ENCODE measurements around the gene EVA1B. TPM values are rescaled to one million over a fixed set of nuclear protein-coding genes. Genes with fewer than 3 reads are reported as not detected.
A peak's percentile ranks its signal among the peaks of the same experiment; 100 is the strongest.

EVA1B gene, protein sequence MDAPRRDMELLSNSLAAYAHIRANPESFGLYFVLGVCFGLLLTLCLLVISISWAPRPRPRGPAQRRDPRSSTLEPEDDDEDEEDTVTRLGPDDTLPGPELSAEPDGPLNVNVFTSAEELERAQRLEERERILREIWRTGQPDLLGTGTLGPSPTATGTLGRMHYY
- total RNA-seq = 1 to 10 TPM; 5.3 to 6.3 TPM

DNA sequence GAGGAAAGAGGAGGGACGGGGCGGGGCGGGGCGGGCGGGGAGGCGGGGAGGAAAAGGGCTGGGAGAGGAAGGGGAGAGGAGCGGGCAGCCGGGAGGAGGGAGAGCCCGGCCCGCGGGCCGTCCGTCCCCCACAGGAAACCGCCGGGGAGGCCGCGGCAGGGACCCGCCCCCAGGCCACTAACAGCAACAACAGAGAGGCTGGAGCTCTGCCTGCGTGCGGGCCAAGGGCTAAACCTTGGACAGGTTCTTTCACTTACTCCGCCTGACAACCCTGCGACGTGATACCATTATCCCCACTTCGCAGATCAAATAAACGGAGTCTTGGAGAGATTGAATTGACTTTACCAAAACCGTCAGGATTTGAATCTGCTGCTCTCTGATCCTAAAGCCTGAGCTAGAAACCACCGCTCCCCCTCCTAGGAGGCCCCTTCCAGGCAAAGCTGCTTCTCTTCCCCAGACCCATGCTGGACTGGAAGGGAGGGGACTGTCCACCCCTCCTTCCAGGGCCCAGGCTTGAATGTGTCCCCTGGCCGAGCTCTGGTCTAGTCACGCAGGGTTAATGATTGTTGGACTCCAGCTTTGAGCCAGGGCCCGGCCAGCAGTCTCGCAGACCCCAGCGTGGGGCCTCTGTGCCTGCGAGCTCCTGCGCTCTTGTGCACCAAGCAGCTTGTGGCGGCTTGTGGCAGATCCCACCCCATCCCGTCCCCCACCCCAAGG is at the start of gene EVA1B:
TSS of gene EVA1B (minus strand) at position 10 of the 717 bp plus-strand sequence. CDS start 608 bp downstream, outside the sequence.
- Mint-ChIP-seq H3K9me3 (no peaks in the 10 kb centered on the region), H3K27me3 (peaks cover 17% of the 10 kb centered on the region), H3K4me3 (peak within 1 kb of the TSS; percentile 78), H3K27ac (peak within 1 kb of the TSS; percentile 48), H3K4me1 (peaks cover 19% of the 10 kb centered on the region), H3K36me3 (peaks cover 5% of the 10 kb centered on the region)
- DNase-seq = peak; percentile 55

DNA sequence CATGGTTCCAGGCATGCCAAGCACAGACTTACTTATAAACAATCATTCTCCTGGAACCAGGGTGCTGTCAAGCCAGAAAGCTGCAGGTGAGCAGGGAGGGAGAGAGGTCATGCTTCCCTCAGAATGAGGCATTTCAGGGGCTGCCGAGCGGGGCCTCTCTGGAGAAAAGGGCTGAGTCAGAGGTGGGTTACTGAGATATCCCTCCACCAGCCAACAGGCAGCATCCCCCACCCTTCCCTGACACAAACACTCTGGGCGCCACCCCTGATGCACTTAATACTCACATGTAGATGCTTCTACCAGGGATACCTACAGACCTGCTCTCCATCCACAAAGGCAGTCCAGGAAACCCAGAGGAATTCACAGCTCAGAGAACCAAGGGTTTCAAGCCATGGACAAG is 49.2 kb upstream of the EVA1B start:
- H3K4me3 Mint-ChIP-seq = no peak overlapping the region

DNA sequence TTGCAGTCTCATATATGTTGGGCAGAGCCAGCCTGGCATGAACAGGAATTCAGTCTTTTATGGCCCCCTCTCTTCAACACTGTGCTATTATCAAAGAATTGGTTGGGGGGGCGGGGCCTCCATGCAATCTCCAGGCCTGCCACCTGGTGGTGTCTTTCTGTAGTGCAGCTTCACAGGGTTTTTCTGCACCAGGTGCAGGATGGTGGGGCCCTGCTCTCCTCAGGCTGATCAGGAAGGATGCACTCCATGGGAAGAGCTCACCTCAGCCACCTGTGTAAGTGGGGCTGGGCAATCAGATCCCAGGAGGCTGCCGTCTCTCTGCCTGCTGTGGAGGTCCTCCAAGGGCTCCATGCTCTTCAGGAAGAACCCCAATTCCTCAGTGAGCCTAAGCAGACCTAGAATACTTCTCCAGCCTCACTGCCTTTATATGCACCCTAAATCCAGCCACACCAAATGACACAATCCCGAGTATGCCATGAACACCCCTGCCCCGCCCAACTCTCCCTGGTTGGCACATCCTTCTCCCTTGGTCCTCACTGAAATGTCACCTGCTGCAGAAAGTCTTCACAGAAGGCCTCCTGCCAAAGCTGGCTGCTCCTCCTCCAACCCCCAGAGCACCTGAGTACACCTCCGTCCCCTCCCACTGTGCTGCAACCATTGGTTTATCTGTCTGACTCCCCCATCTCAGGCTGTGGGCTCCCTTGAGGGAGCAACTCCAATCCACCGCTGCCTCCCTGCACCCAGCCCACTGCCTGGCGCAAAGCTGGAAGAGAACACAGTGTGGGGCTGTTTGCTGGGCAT is 45.8 kb upstream of the EVA1B start:
- no peaks in the 10 kb centered on the region for H3K9me3 Mint-ChIP-seq
- peak overlapping the region; percentile 65 for H3K27ac Mint-ChIP-seq
- H3K4me3 Mint-ChIP-seq = no peak overlapping the region
- DNase-seq = peak; percentile 74
- H3K27me3 Mint-ChIP-seq = no peaks in the 10 kb centered on the region
- peaks cover 67% of the 10 kb centered on the region for H3K4me1 Mint-ChIP-seq
- H3K36me3 Mint-ChIP-seq = peaks cover 4% of the 10 kb centered on the region

More for the DNA sequence above, 49.2 kb upstream of the EVA1B start:
- H3K27me3 Mint-ChIP-seq = no peaks in the 10 kb centered on the region
- peaks cover 61% of the 10 kb centered on the region for H3K4me1 Mint-ChIP-seq
- peaks cover 2% of the 10 kb centered on the region for H3K36me3 Mint-ChIP-seq
- no peaks in the 10 kb centered on the region for H3K9me3 Mint-ChIP-seq
- DNase-seq = no peak
- peak overlapping the region; percentile 48 for H3K27ac Mint-ChIP-seq

DNA sequence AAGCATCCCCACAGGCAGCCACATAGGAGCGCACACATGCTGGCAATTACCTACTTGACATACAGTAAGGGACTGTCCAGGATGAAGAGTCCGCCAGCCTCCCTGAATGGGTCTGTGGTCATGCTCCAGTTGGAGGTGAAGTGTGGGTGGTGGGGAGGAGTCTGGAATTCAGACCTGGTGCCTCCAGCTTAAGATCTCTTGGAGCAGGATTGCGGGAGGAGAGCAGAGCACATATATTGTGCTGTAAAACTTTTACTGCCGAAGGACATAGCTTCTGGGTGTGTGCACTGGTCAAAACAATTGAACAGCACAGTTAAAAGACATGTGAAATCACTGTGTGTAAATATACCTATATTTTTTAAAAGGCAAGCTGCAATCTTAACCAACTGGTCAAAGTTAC is 44.4 kb upstream of the EVA1B start:
- Mint-ChIP-seq H3K27ac (peak overlapping the region; percentile 87), H3K4me3 (no peak overlapping the region), H3K4me1 (peaks cover 53% of the 10 kb centered on the region)

DNA sequence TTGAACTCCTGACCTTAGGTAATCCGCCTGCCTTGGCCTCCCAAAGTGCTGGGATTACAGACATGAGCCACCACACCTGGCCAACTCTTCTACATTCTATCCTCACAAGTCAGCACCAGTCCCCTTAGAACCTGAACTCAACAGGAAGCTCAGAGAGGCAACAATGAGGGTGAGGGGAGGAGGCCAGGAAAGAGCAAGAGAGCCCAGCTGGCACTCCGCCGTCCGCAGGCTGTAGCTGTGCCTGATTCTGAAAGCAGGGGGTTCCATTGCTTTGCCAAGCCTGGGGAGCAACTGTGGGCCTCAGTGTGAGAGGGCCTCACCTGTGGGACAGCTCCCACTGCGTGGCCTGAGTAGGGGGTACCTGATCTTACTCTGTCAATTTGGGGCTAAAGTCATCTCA is 43.6 kb upstream of the EVA1B start:
- DNase-seq = no peak
- Mint-ChIP-seq H3K27ac (peak overlapping the region; percentile 87), H3K4me3 (no peak overlapping the region), H3K4me1 (peaks cover 48% of the 10 kb centered on the region), H3K27me3 (no peaks in the 10 kb centered on the region), H3K36me3 (peaks cover 4% of the 10 kb centered on the region), H3K9me3 (no peaks in the 10 kb centered on the region)

More for the DNA sequence above, 44.4 kb upstream of the EVA1B start:
- Mint-ChIP-seq H3K36me3 (peaks cover 4% of the 10 kb centered on the region), H3K9me3 (no peaks in the 10 kb centered on the region), H3K27me3 (no peaks in the 10 kb centered on the region)
- DNase-seq = no peak

DNA sequence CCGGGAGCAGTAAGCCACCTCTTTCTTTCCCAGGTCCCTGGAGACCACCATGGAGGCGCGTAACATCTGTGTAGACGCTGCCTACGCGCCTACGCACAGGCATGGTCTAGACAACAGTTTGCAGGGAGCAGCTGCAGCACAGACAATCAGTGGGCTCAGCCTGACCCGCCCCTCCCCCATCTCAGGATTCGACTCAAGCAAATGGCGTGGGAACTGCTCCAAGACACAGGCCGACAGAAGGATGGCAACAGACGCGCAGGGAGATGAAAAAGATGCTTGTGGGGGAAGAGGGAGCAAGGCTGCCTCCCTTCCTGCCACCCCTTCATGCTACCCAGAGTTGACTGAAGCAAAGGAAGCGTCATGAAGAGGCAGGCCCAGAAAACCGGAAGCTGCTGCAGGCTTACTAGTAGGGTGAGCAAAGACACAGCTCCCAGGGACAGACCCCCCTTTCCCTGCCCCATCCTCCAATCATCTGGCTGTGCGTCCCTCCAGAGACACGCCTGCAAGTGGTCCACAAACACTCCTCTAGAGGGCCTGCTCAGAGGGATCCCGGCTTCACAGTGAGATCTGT is 42.7 kb upstream of the EVA1B start:
- Mint-ChIP-seq H3K4me1 (peaks cover 46% of the 10 kb centered on the region), H3K27me3 (no peaks in the 10 kb centered on the region), H3K27ac (peak overlapping the region; percentile 87), H3K4me3 (no peak overlapping the region), H3K9me3 (no peaks in the 10 kb centered on the region), H3K36me3 (peaks cover 4% of the 10 kb centered on the region)
- peak; percentile 52 for DNase-seq

DNA sequence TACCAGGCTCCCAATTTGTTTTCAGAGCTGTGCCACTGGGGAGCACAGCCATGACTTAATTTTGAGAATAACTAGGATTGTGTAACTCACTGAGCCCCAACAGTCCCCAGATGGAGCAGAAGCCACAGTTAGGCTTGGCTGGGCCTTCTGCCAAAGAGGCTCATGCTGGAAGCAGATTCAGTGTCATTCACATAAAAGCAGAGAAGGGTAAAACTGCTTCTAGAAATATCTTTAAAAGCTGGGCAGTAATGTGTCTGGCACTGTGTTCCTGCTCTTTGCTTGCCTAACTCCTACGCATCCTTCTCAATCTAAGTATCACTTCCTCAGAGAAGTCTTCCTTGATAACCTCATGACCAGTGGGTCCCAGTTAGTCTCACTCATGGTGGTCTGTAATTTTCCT is 41.9 kb upstream of the EVA1B start:
- Mint-ChIP-seq H3K4me3 (no peak overlapping the region), H3K9me3 (no peaks in the 10 kb centered on the region), H3K27me3 (no peaks in the 10 kb centered on the region), H3K36me3 (peaks cover 4% of the 10 kb centered on the region), H3K27ac (peak overlapping the region; percentile 87), H3K4me1 (peaks cover 46% of the 10 kb centered on the region)
- no peak for DNase-seq

DNA sequence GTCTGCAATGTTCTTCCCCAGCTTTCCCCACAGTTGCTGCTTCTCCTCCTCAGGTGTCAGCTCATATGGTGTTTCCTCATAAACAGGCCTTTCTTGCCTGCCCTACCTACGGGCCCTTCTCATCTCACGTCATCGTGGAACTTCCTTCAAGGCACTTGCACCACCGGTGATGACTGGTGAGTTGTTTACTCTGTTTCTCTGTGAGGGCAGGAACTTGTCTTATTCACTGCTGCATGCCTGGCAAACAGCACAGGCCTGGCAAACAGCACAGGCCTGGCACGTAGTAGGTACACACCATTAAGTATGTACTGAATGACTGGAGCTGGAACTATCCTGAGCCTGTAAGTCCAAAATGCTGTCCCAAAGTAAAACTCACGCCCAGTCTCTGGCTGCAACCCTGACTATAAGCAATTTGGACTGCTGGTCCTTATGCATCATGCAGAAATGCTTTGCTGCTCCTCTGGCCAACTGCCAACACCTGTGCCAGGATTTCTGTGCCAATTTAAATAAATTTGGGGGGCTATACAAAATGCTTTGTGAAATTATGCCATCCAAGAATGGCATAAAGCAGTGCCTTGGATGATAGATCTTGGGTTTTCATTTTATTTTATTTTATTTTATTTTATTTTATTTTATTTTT is 36.6 kb upstream of the EVA1B start:
- peak overlapping the region; percentile 14 for H3K27ac Mint-ChIP-seq
- DNase-seq = no peak
- H3K27me3 Mint-ChIP-seq = no peaks in the 10 kb centered on the region
- no peaks in the 10 kb centered on the region for H3K9me3 Mint-ChIP-seq
- H3K36me3 Mint-ChIP-seq = peaks cover 16% of the 10 kb centered on the region
- H3K4me3 Mint-ChIP-seq = no peak overlapping the region
- peaks cover 17% of the 10 kb centered on the region for H3K4me1 Mint-ChIP-seq

DNA sequence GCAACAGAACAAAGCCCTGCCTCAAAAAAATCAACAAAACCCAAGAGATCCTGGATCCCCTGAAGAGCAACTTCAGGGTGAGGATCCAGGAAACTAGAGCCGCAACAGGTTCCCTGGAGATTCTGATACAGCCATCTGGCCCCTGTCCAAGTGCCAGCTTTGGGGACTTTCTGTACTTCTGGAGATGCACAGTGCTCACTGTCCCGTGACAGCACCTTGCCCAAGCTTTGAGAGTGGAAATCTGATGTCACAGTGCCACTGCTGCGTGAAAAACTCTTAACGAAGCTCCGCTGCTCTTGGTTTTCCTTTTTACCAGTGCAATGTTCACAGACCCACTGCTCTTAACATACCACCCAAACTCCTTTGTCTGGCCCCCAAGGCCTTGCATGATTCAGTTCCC is 35.9 kb upstream of the EVA1B start:
- Mint-ChIP-seq H3K4me1 (peaks cover 16% of the 10 kb centered on the region), H3K9me3 (no peaks in the 10 kb centered on the region), H3K27me3 (no peaks in the 10 kb centered on the region), H3K4me3 (no peak overlapping the region), H3K27ac (peak overlapping the region; percentile 14), H3K36me3 (peaks cover 16% of the 10 kb centered on the region)
- no peak for DNase-seq

DNA sequence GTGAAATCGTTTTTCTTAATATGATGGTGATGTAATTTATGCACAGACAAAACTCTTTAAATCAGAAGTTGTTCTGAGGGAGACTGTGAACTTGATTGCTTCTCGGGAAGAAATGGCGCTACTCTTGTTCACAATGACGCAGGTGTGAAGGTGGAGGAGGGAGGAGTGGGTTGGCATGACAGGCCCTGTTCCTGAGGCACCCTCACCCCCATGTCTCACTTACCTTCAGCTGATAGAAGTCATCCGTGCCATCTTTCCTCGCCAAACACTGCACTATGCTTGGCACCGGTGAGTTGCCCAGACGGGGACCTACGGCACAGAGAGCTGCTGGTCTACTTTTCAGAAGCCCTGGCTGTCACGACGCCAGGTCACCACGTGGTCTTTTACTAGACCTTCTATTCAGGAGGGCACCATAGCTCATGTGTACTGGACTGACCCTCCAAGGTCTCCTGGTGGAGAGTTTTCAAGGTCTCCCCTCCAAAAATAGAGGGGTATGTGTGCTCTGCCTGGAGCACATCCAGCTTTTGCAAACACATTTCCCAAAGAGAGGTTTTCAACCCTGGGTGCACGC is 35.2 kb upstream of the EVA1B start:
- DNase-seq = no peak
- peaks cover 16% of the 10 kb centered on the region for H3K4me1 Mint-ChIP-seq
- no peak overlapping the region for H3K27ac Mint-ChIP-seq
- H3K9me3 Mint-ChIP-seq = no peaks in the 10 kb centered on the region
- H3K27me3 Mint-ChIP-seq = no peaks in the 10 kb centered on the region
- peaks cover 20% of the 10 kb centered on the region for H3K36me3 Mint-ChIP-seq
- no peak overlapping the region for H3K4me3 Mint-ChIP-seq

DNA sequence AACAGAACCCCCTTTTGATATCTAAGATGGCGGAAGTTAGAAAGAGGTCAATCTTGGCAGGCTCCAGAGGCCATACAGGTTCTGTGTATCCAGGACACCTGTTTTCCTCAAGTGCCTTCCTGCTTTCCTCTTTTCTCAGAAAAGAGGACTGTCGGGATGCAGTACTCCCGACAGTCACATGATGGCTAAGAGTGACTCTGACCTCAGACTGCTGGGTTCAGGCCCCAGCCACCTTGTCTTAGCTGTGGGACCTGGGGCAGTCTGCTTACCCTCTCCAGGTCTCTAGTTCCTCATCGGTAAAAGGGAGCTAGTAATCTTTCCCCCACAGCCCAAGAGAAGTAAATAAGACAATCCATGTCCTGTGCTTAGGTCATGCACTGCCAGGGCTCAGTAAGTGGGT is 32.4 kb upstream of the EVA1B start:
- Mint-ChIP-seq H3K27ac (no peak overlapping the region), H3K27me3 (no peaks in the 10 kb centered on the region), H3K4me1 (peaks cover 27% of the 10 kb centered on the region), H3K4me3 (no peak overlapping the region), H3K36me3 (peaks cover 20% of the 10 kb centered on the region), H3K9me3 (no peaks in the 10 kb centered on the region)
- DNase-seq = no peak

DNA sequence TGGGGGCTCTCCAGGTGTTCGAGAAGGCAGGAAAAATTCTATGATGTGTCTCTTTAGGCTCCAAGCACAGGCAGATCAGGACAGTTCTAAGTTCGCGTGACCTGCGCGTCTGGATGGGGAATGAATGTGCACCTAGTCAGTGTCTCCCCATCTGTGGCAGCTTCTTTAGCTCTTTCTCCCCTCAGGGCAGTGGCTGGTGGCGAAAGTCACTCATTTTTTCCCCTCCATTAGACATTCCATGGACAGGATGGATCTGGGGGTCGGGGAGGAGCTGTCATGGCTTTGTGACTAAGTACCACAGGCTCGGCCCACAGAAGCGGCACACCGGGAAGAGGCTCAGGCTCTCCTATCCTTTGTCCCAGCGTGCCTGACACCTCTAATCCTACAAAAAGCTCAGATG is 31.0 kb upstream of the EVA1B start:
- H3K27me3 Mint-ChIP-seq = no peaks in the 10 kb centered on the region
- H3K36me3 Mint-ChIP-seq = peaks cover 17% of the 10 kb centered on the region
- H3K4me1 Mint-ChIP-seq = peaks cover 29% of the 10 kb centered on the region
- H3K4me3 Mint-ChIP-seq = no peak overlapping the region
- H3K9me3 Mint-ChIP-seq = no peaks in the 10 kb centered on the region
- no peak overlapping the region for H3K27ac Mint-ChIP-seq
- no peak for DNase-seq

DNA sequence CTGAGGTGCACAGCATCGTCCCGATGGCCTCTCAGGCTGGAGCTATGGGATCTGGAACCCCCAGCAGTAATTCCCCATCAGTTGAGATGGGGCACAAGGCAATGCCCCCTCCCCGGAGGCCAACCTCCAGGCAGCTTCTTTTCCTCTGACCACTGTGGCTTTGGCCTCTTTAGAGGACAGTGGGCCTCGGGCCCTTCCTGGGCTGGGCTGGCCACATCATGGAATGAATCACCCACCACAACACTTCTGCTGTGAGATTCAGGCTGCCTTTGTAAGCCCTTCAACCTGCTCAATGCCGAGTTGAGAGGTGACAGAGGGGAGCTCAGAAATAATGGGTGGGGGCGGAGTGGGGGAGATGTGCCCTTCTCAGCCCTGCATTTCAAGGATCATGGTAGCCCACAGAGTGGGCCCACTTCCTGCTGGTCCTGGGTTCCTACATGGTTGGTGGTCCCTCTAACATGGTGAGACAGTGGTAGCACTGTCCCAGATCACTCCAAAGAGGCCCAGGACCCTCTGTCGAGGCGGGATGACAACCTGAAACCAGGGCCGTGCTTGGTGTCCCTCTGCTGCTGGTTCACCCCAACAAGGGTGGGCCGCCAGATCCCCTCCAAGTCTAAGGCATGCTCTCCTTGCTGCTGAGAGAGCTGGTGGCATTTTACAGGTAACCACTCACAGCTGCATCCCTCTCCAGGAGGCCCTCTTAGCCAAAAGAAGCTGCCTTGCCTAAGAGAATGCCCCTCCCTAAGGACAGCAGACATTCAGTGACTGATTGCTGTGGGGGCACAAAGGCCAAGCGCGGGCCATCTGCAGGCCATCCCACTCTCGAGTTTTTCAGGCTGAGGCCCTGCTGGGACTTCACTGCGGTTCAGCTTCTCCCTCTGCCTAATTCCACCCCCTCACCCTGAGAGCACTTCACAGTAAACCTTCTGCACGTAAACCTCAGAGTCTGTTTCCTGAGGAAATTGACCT is 29.7 kb upstream of the EVA1B start:
- Mint-ChIP-seq H3K27ac (no peak overlapping the region), H3K9me3 (no peaks in the 10 kb centered on the region), H3K4me3 (no peak overlapping the region), H3K4me1 (peaks cover 27% of the 10 kb centered on the region), H3K27me3 (no peaks in the 10 kb centered on the region), H3K36me3 (peaks cover 16% of the 10 kb centered on the region)
- DNase-seq = no peak
